Measurements from ENCODE around the gene CSH2.

The CSH2 gene

DNA sequence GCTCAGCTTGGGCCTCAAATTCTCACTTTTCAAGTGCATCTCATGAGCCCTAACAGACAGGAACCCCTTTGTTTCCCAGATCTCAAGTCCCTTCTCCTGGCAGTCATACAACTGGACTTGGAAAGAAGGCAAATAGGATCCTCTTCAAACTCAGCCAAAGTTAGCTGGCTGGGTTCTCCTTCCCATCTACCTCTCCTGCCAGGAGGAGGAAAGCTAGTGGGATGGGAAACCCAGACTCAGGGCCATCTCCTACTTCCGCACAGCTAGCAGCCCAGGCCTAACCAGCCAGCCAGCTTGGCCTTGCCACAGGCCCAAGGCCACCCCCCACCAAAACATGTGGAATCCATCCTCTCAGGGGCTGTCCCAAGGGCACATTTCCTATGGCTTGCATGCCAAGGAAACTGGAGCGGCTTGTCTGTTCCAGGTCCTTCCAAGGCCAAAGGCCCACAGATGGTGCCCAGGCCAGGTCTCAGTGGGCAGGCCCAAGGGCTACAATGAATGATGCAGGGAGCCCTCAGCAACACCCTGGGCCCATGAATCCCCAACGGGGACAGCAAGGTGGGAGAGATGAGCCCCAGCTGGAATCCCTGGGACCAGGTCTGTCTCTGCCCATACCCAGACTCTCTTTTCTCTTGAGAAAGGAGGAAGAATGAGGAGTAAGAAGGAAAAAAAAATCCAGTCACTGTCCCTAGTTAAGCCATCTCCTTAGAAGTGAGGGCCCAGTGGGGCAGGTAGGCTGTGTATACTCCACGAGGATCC lies 32.7 kb downstream of the CSH2 start:
- TF ChIP-seq, protein P1, sequence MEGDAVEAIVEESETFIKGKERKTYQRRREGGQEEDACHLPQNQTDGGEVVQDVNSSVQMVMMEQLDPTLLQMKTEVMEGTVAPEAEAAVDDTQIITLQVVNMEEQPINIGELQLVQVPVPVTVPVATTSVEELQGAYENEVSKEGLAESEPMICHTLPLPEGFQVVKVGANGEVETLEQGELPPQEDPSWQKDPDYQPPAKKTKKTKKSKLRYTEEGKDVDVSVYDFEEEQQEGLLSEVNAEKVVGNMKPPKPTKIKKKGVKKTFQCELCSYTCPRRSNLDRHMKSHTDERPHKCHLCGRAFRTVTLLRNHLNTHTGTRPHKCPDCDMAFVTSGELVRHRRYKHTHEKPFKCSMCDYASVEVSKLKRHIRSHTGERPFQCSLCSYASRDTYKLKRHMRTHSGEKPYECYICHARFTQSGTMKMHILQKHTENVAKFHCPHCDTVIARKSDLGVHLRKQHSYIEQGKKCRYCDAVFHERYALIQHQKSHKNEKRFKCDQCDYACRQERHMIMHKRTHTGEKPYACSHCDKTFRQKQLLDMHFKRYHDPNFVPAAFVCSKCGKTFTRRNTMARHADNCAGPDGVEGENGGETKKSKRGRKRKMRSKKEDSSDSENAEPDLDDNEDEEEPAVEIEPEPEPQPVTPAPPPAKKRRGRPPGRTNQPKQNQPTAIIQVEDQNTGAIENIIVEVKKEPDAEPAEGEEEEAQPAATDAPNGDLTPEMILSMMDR (IDR thresholded peaks at IDR 0.05; ENCODE audit: extremely low read depth, missing control alignments): no peak
- no peak for DNase-seq (ENCODE audit: low spot score)

DNA sequence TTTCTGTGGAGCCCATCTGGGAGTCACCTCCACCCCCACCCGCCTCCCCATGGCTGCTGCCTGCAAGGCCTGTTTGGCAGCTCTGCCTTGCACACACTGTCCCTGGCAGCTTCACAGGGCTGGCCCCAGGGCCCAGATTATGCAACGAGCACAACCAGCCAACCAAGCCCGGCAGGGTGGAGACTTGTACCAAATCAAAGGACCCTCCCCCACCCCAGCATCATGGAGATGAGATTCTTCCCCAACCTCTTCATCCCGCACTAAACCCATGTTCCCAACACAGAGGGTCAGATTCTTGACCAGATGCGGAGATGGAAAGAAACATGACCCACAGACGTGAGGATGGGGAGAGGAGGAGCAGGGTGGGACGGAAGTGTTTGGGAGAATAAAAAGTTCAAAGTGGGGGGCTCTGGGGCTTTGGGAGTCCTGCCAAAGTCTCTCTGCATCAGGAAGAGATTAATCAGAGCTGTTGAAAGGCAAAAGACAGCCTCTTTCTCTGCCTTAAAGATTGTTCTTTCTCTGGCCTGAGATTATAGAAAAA lies 34.8 kb downstream of the CSH2 start:
- DNase-seq (ENCODE audit: low spot score): no peak
- TF ChIP-seq, protein P1 (IDR thresholded peaks at IDR 0.05; ENCODE audit: extremely low read depth, missing control alignments): no peak

DNA sequence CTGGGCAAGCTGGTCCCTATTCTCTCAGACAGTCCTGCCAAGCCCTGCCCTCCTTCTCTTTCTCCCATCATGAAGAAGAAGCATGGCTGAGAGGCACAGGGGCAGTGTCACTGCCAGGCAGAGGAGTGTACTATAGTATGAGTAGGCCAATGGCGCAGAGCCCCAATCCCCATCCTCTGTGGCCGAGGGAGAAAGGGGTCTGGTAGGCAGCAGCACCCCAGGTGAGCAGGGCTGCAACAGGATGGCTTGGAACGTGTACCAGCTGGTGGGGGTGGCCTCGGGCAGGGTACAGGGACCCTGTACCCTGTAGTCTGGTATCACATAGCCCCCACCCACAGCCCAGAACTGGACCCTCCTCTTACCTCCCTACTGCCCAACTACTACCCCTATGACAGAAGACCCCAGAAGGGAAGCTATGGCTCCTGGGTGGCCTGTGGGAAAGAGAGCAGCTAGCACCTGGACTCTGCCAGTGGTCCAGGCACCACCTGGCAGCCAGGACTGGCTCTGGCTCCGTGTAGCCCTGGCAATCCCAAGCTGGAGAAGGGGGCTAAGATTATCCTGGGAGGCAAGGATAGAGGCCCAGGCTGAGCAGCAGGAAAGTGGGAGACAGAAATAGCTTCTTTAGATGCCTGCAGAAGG lies 35.4 kb downstream of the CSH2 start:
- DNase-seq (ENCODE audit: low spot score): no peak

DNA sequence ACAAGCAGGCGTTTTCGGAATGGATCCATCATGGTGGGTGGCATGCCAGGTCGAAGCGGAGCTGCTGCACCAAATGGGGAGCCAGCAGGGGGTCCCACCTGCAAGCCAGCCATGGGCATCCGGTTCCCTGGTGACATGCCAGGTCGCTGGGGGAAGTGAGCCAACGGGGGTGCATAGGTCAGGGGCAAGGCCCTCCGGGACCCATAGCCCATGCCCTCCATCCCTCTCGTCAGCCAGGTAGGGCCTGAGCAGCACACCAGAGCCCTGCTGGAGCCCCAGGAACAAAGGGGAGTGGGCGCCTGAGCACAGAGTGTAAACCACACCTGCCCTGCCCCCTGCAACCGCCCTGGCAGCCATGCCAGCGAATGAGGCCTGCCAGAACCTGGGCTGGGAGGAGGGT lies 36.0 kb downstream of the CSH2 start:
- TF ChIP-seq, protein P1 (IDR thresholded peaks at IDR 0.05; ENCODE audit: extremely low read depth, missing control alignments): no peak

More for the DNA sequence above, 35.4 kb downstream of the CSH2 start:
- TF ChIP-seq, protein P1 (IDR thresholded peaks at IDR 0.05; ENCODE audit: extremely low read depth, missing control alignments): no peak

DNA sequence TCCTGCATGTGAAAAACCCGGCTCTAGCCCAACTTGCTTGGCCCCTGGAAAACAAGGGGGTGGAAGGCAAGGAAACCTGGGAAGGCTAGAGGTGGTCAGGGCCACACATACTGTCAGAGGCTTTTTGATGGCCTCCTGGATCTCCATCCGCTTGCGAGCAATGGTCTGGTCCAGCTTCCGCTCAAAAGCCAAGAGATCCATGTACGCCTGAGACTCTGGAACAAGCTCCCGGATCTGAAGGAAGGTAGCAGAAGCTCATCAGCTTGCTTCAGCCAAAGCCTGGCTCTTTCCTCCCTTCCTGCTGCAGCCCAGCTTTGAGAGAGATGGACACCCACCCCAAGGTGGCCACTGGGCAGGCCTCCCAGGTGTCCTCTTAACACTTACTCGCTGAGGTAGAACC lies 36.7 kb downstream of the CSH2 start:
- TF ChIP-seq, protein P1 (IDR thresholded peaks at IDR 0.05; ENCODE audit: extremely low read depth, missing control alignments): no peak
- no peak for DNase-seq (ENCODE audit: low spot score)

More for the DNA sequence above, 36.0 kb downstream of the CSH2 start:
- DNase-seq (ENCODE audit: low spot score): no peak

DNA sequence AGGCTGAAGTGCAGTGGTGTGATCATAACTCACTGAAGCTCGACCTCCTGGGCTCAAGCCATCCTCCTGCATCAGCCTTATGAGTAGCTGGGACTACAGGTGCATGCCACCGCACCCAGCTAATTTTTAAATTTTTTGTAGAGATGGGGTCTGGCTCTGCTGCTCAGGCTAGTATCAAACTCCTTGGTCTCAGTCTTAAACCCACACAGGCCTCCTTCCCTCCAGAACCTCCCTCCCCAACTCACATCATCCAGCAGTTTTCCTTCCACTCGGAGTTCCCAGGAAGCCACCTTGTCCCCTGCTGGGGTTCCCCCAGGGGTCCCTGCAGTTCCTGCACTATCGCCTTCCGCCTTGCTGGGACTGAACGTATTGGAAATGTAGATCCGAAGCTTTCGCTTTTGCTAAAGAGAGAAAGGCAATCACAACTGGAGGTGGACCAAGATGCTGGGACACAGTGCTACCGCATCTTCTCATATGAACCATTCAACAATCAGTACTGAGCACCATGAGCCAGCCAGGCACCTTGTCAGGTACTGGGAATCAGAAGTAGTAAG lies 38.2 kb downstream of the CSH2 start:
- TF ChIP-seq, protein P1 (IDR thresholded peaks at IDR 0.05; ENCODE audit: extremely low read depth, missing control alignments): no peak
- no peak for DNase-seq (ENCODE audit: low spot score)
